H1 (cell line): ENCODE measurements around the gene SESN3.

Experiments
- ZNF274 ChIP-seq: IDR thresholded peaks from 2 replicates; pipeline ENCODE4 v1.7.0; 2012; ENCODE audit warnings: low read length, borderline replicate concordance; ENCODE audit errors: extremely low read depth
- TF ChIP-seq, protein P1 (sequence below), 3 experiments: IDR thresholded peaks; 1 replicate in 2 of 3; 2 replicates in 1 of 3; pipeline versions ENCODE4 v1.5.1 to v1.6.1; 2011; ENCODE audit warnings: low read length in 3 of 3, mild to moderate bottlenecking in 3 of 3, inconsistent platforms in 2 of 3, low read depth in 1 of 3, moderate library complexity in 1 of 3; ENCODE audit not compliant: insufficient read depth in 1 of 3; ENCODE audit errors: control extremely low read depth in 1 of 3

DNA sequence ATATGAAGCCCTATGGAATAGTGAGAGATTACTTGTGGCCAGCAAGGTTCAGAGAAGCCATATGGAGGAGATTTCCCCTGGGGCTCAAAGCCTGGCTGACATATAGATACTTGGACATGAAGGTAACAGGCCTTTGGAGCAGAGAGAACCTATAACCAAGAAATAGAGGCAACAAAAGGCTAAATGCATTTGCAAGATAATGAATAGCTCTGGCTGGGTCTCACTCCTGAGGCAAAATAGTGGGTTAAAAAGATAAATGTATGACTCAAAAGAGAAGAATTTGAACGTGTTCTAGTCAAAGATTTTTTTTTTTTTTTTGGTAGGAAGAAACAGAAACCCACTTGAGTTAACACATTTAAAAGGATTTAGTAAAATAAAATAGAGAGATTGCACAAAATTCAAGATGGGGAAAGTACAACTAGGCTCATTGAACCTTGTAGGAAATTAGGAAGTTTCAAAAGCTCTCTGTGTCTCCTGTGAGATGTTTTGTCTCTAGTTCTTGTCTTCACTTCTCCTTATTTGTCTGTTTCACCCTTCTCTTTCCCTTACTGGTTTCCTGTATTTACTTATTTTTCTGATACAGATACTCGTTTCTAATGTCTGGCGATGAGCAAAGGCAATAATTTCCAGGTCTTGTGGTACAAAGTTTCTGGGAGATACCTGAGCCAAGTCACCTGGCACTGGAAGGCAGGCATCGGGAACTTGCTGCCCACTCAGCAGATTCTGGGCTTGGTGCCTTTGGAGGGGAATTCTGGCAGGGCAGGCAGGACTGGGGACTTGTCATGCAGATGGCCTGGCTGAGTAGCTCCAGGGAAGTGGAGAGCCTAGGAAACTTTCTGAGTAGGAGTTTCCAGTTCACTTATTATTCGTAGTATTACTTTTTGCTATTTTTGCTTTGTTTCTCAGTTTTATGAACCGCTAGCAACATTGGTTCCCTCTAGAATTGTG is 49.2 kb upstream of the SESN3 start:
- TF ChIP-seq, protein P1, sequence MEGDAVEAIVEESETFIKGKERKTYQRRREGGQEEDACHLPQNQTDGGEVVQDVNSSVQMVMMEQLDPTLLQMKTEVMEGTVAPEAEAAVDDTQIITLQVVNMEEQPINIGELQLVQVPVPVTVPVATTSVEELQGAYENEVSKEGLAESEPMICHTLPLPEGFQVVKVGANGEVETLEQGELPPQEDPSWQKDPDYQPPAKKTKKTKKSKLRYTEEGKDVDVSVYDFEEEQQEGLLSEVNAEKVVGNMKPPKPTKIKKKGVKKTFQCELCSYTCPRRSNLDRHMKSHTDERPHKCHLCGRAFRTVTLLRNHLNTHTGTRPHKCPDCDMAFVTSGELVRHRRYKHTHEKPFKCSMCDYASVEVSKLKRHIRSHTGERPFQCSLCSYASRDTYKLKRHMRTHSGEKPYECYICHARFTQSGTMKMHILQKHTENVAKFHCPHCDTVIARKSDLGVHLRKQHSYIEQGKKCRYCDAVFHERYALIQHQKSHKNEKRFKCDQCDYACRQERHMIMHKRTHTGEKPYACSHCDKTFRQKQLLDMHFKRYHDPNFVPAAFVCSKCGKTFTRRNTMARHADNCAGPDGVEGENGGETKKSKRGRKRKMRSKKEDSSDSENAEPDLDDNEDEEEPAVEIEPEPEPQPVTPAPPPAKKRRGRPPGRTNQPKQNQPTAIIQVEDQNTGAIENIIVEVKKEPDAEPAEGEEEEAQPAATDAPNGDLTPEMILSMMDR (IDR thresholded peaks at IDR 0.05; ENCODE audit: control extremely low read depth in 1 of 3, insufficient read depth in 1 of 3, low read depth in 1 of 3, low read length in 3 of 3): no peak
- no peak for TF ChIP-seq ZNF274
